Karpas-422 (cell line): Measurements from ENCODE around the gene RAB6B. TPM values are rescaled to one million over a fixed set of nuclear protein-coding genes. Genes with fewer than 3 reads are reported as not detected.
"Not testable (repeated sequence)": the region's sequence is repeated elsewhere in the genome, so short reads cannot be mapped to it uniquely, and the experiment has no call there.

Source experiments
- DNase-seq: peaks from one replicate; pipeline ENCODE4 v3.0.0-alpha.2; 2015
- H2AFZ ChIP-seq: fragments of 200-600 bp; sonication (generic); 2 replicates; pipeline ENCODE4 v1.6.1; 2014; ENCODE audit warnings: antibody characterized with exemption, low read length, mixed read lengths
- H3K27ac ChIP-seq: fragments of 200-600 bp; sonication (generic); 2 replicates; pipeline ENCODE4 v1.5.1; 2014; ENCODE audit warnings: mild to moderate bottlenecking, low read length, moderate library complexity
- H3K27me3 ChIP-seq: fragments of 200-600 bp; sonication (generic); 2 replicates; pipeline ENCODE4 v1.6.1; 2014; ENCODE audit warnings: low read length, mixed read lengths
- H3K36me3 ChIP-seq: fragments of 200-600 bp; sonication (generic); 2 replicates; pipeline ENCODE4 v1.6.1; 2014; ENCODE audit warnings: low read length, mixed read lengths; ENCODE audit not compliant: insufficient read depth
- H3K4me1 ChIP-seq: fragments of 200-600 bp; sonication (generic); 2 replicates; pipeline ENCODE4 v1.6.1; 2014; ENCODE audit warnings: mild to moderate bottlenecking, low read length, mixed read lengths
- H3K4me2 ChIP-seq: fragments of 200-600 bp; sonication (generic); 2 replicates; pipeline ENCODE4 v1.6.1; 2014; ENCODE audit warnings: low read length, low read depth, mild to moderate bottlenecking; ENCODE audit not compliant: poor library complexity, severe bottlenecking
- H3K4me3 ChIP-seq: fragments of 200-600 bp; sonication (generic); 2 replicates; pipeline ENCODE4 v1.5.1; 2014; ENCODE audit warnings: mild to moderate bottlenecking, antibody characterized with exemption, low read length, mixed read lengths
- H3K79me2 ChIP-seq: fragments of 200-600 bp; sonication (generic); 2 replicates; pipeline ENCODE4 v1.6.1; 2014; ENCODE audit warnings: mild to moderate bottlenecking, low read length, mixed read lengths
- H3K9ac ChIP-seq: fragments of 200-600 bp; sonication (generic); 2 replicates; pipeline ENCODE4 v1.6.0; 2014; ENCODE audit warnings: low read length
- H3K9me2 ChIP-seq: fragments of 200-600 bp; sonication (generic), shearing (Covaris generic); replicated peaks from 2 replicates; pipeline ENCODE4 v1.6.0; 2014; ENCODE audit warnings: mild to moderate bottlenecking, low read length, moderate library complexity; ENCODE audit not compliant: insufficient read depth
- H3K9me3 ChIP-seq: fragments of 300-700, 200-600 bp; sonication (generic); 2 replicates; pipeline ENCODE4 v1.6.1; 2014; ENCODE audit warnings: low read length, mixed read lengths
- H4K20me1 ChIP-seq: fragments of 200-600 bp; sonication (generic); 2 replicates; pipeline ENCODE4 v1.6.1; 2014; ENCODE audit warnings: mild to moderate bottlenecking, antibody characterized with exemption, low read length, low read depth; ENCODE audit not compliant: insufficient read depth
- total RNA-seq: library from RNA; depleted of rRNA; stranded (reverse); fragments of >200 nt; shearing (Covaris generic); gene quantifications from 2 replicates; pipeline ENCODE4 v1.2.3, GENCODE V29; 2014; ENCODE audit warnings: low replicate concordance

The RAB6B gene
- total RNA-seq, 1 experiment from 2014 or later: not detected

DNA sequence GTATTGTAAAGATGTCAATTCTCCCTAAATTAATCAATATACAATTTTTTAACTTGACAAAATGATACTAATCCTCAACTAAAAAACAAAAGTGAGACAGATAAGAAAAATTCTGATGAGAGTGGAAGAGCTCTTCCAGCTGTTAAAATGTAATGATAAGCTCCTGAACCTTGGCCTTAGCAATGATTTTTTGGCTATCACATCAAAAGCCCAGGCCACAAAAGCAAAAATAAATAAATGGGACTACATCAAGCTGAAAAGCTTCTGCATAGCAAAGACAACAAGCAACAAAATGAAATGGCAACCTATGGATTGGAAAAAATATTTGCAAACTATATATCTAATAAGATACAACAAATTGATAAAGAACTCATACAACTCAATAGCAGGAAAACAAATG, 114.1 kb downstream of the RAB6B start:
- Histone ChIP-seq H3K27me3 (no peaks in the 10 kb centered on the region), H3K4me2 (no peak overlapping the region), H2AFZ (no peak overlapping the region), H3K4me3 (no peak overlapping the region), H3K9me2 (no peaks in the 10 kb centered on the region), H3K79me2 (no peaks in the 10 kb centered on the region), H3K4me1 (no peaks in the 10 kb centered on the region), H3K27ac (no peak overlapping the region), H3K9me3 (no peaks in the 10 kb centered on the region), H4K20me1 (no peaks in the 10 kb centered on the region), H3K9ac (no peak overlapping the region), H3K36me3 (no peaks in the 10 kb centered on the region)
- no peak for DNase-seq

- DNase-seq, H3K27ac ChIP-seq, H3K9me2 ChIP-seq: not testable (repeated sequence)
These were observed 114.9 kb downstream of the RAB6B start for GRCh38 chr3:133780756-133781155.

GRCh38 chr3:133779626-133780203, 116.0 kb downstream of the RAB6B start:
- Histone ChIP-seq H3K9me2 (no peaks in the 10 kb centered on the region), H3K4me2 (no peak overlapping the region), H3K9ac (no peak overlapping the region)

More at GRCh38 chr3:133780756-133781155, 114.9 kb downstream of the RAB6B start:
- not testable (repeated sequence) for H3K79me2 ChIP-seq, H3K27me3 ChIP-seq, H3K4me3 ChIP-seq, H3K4me2 ChIP-seq, H3K4me1 ChIP-seq, H3K36me3 ChIP-seq, H4K20me1 ChIP-seq, H3K9me3 ChIP-seq, H3K9ac ChIP-seq, H2AFZ ChIP-seq

GRCh38 chr3:133777807-133778568, 117.7 kb downstream of the RAB6B start:
- Histone ChIP-seq H3K79me2 (no peaks in the 10 kb centered on the region), H3K4me2 (no peak overlapping the region)

More at GRCh38 chr3:133779626-133780203, 116.0 kb downstream of the RAB6B start:
- Histone ChIP-seq H3K9me3 (no peaks in the 10 kb centered on the region), H2AFZ (no peak overlapping the region), H4K20me1 (no peaks in the 10 kb centered on the region), H3K27me3 (no peaks in the 10 kb centered on the region), H3K36me3 (no peaks in the 10 kb centered on the region), H3K4me3 (no peak overlapping the region), H3K79me2 (no peaks in the 10 kb centered on the region), H3K4me1 (no peaks in the 10 kb centered on the region), H3K27ac (no peak overlapping the region)
- DNase-seq: no peak

GRCh38 chr3:133776794-133777438, 118.8 kb downstream of the RAB6B start:
- Histone ChIP-seq H2AFZ (no peak overlapping the region), H3K9ac (no peak overlapping the region), H3K4me2 (no peak overlapping the region), H3K36me3 (no peaks in the 10 kb centered on the region), H3K9me3 (no peaks in the 10 kb centered on the region), H3K9me2 (no peaks in the 10 kb centered on the region), H3K27ac (no peak overlapping the region), H3K4me3 (no peak overlapping the region), H4K20me1 (no peaks in the 10 kb centered on the region), H3K27me3 (no peaks in the 10 kb centered on the region), H3K79me2 (no peaks in the 10 kb centered on the region), H3K4me1 (no peaks in the 10 kb centered on the region)
- DNase-seq: no peak

More at GRCh38 chr3:133777807-133778568, 117.7 kb downstream of the RAB6B start:
- Histone ChIP-seq H3K9me3 (no peaks in the 10 kb centered on the region), H3K4me3 (no peak overlapping the region), H3K9me2 (no peaks in the 10 kb centered on the region), H3K9ac (no peak overlapping the region), H4K20me1 (no peaks in the 10 kb centered on the region), H2AFZ (no peak overlapping the region), H3K27me3 (no peaks in the 10 kb centered on the region), H3K4me1 (no peaks in the 10 kb centered on the region), H3K36me3 (no peaks in the 10 kb centered on the region), H3K27ac (no peak overlapping the region)
- DNase-seq: no peak

DNA sequence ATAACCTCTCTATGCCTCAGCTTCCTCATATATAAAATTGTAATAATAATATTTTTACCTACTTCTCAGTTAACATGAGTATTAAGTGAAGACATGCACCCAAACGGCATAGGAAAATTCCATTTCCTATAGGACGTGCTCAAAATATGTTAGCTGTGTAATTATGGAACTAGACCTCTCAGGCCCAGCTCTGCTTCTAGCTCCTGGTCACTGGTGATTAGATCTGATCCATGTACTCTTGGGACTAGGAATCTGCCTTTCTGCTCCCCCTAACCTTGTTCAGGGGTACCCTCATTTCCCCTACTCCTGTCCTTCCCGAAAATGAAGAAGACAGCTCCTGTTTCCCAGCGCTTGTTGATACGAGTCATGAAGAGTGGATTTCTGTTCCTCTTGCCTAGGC, 119.8 kb downstream of the RAB6B start:
- Histone ChIP-seq H3K27me3 (no peaks in the 10 kb centered on the region), H3K9me2 (no peaks in the 10 kb centered on the region), H2AFZ (no peak overlapping the region), H3K36me3 (no peaks in the 10 kb centered on the region), H3K9ac (no peak overlapping the region), H3K27ac (no peak overlapping the region), H3K79me2 (no peaks in the 10 kb centered on the region), H4K20me1 (no peaks in the 10 kb centered on the region), H3K4me1 (no peaks in the 10 kb centered on the region), H3K4me3 (no peak overlapping the region), H3K4me2 (no peak overlapping the region), H3K9me3 (no peaks in the 10 kb centered on the region)
- no peak for DNase-seq

- Histone ChIP-seq H3K36me3 (no peaks in the 10 kb centered on the region), H3K79me2 (no peaks in the 10 kb centered on the region), H3K4me3 (no peak overlapping the region), H3K9ac (no peak overlapping the region), H4K20me1 (no peaks in the 10 kb centered on the region), H3K9me3 (no peaks in the 10 kb centered on the region), H3K27ac (no peak overlapping the region), H2AFZ (no peak overlapping the region), H3K27me3 (no peaks in the 10 kb centered on the region), H3K9me2 (no peaks in the 10 kb centered on the region), H3K4me1 (no peaks in the 10 kb centered on the region), H3K4me2 (no peak overlapping the region)
- DNase-seq: no peak
These were observed 120.4 kb downstream of the RAB6B start for GRCh38 chr3:133775309-133775708.
